Right lobe of liver (tissue), 4 donors: Measurements from ENCODE around the gene PSMA7.

ENCODE experiments used
- POLR2A ChIP-seq: fragments of 450-650 bp; IDR thresholded peaks from one replicate; pipeline ENCODE4 v1.6.1; 2017; ENCODE audit warnings: antibody characterized with exemption, mild to moderate bottlenecking
- TF ChIP-seq, protein P1 (sequence below), 4 donors: fragments of 200-600 bp in 3 of 4; fragments of 450-650 bp in 1 of 4; IDR thresholded peaks; one replicate each; pipeline versions ENCODE4 v1.5.1 to v1.8.0; 2016 to 2022; ENCODE audit warnings: antibody characterized with exemption in 4 of 4, mild to moderate bottlenecking in 2 of 4
- donor health status: DM: no; HTN: no; CAD: no.
- donor health status: DM: no; HTN: no; CAD: no.
- donor health status: DM: no; HTN: yes; CAD: no.

DNA sequence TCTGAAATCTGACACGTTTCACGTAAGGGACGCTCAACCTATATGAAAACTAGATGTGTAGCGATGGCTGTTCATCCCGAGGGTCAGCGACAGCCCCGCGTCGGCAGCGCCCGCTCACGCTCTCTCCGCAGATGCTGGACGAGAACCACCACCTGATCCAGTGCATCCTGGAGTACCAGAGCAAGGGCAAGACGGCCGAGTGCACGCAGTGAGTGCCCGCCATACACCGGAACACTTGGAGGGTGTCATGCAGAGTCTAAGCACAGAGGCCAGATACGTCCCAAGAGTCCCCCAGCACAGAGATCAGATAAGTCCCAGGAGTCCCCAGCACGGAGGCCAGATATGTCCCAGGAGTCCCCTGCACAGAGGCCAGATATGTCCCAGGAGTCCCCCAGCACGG is 15.3 kb upstream of the PSMA7 start:
- TF ChIP-seq, protein P1, sequence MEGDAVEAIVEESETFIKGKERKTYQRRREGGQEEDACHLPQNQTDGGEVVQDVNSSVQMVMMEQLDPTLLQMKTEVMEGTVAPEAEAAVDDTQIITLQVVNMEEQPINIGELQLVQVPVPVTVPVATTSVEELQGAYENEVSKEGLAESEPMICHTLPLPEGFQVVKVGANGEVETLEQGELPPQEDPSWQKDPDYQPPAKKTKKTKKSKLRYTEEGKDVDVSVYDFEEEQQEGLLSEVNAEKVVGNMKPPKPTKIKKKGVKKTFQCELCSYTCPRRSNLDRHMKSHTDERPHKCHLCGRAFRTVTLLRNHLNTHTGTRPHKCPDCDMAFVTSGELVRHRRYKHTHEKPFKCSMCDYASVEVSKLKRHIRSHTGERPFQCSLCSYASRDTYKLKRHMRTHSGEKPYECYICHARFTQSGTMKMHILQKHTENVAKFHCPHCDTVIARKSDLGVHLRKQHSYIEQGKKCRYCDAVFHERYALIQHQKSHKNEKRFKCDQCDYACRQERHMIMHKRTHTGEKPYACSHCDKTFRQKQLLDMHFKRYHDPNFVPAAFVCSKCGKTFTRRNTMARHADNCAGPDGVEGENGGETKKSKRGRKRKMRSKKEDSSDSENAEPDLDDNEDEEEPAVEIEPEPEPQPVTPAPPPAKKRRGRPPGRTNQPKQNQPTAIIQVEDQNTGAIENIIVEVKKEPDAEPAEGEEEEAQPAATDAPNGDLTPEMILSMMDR (IDR thresholded peaks at IDR 0.05) = no peak
- no peak for TF ChIP-seq POLR2A
